GM18520 (cell line): ENCODE measurements around the gene FYTTD1.

Experiments
- ATAC-seq: cut with Tn5 transposase; IDR thresholded peaks from one replicate; pipeline ENCODE4 v1.9.1; 2021; ENCODE audit not compliant: unreplicated experiment

FYTTD1 gene

GRCh38 chr3:197791113-197791891, 41.6 kb downstream of the FYTTD1 start, which contains the start of gene LRCH3:
Gene LRCH3, plus strand, starts transcription at chr3:197791254. Its CDS starts 25 bp downstream, at chr3:197791279.
- ATAC-seq: peak; percentile 59

GRCh38 chr3:197791892-197792647, 42.4 kb downstream of the FYTTD1 start:
- ATAC-seq: no peak

DNA sequence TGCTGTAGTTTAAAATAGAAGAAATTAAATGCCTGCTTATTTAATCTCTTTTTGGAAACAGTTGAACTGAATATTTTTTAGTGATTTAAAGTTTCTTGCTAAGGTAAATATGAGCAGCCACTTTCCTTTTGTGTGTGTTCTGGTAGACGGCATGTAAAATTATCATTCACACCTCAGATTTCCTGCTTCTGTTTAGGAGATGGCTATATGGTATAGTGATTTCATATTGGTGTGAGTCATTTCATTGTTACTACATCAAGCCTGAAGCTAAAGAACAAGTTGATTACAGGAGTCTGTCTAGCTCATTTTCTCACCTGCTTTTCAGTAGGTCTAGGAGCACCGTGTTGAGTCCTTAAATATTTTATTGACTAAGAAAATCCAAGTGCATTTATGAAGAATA, 43.6 kb downstream of the FYTTD1 start:
- ATAC-seq: no peak

DNA sequence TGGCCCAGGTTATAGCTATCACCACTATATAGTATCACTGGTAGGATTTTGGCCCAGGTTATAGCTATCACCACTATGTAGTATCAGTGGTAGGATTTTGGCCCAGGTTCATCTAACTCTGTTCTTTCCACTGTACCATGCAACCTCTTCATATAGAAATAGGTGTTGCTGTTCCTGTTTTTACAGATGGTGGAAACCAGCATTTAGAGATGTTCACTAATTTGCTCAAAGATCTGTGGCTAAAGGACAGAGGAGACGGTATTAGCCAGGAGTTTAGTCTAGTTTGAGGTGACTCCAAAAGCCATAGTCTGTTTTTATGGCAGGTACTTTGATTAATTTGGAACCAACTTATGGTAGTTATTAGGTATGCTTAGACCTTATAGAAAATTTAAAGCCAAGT, 44.4 kb downstream of the FYTTD1 start:
- no peak for ATAC-seq

DNA sequence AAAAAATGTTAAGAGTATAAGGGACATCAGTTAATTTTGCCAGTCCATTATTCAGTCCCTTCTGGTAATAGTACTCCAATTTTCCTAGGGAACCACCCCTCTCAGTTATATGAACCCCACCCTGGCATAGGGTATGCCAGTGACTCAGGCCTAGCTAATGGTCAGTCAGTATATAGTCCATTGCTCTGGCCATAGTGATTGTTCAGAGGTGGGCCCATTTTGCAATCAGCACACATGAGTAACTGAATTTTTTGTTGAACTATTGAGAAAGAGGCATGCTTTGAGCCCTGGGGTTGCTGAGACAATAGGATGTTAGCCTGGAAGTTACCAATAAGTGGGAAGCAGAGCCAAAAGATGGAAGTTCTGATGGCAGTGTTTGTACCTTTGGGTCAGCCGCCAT, 45.5 kb downstream of the FYTTD1 start:
- ATAC-seq: no peak

DNA sequence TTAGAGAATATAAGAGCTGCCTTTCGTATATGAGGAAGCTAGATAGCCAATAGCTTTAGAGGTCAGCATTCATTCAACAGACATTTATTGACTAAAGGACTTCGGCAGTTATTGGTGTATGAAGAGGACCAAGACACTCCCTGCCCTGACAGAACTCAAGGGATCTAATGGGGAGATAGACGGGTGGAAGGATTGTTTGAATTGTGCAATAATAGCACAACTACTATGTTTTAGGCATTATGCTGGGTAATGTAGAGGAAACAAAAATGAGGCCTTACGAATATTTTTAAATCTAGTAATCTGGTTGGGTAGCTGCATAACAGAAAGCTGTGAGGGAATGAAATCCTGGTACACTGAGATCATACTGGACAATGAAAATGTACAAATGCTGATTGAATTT, 46.4 kb downstream of the FYTTD1 start:
- ATAC-seq: no peak

DNA sequence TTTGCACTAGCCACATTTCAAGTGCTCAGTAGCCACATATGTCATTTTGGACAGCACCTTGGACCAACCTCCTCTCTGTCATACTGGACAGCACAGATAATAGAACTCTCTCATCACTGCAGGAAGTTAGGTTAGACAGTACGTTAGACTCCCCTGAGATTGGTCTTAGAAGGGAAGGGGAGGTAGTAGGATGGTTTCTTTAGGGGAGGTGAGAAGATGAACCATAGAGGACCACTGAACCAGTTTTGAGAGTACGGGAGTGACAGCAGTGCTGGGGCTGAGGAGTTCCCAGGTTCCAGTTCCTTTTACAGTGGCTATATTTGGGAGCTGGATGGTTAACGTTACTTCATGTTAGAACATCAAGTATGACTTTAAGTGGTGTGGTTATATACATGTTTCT, 49.2 kb downstream of the FYTTD1 start:
- peak; percentile 31 for ATAC-seq

DNA sequence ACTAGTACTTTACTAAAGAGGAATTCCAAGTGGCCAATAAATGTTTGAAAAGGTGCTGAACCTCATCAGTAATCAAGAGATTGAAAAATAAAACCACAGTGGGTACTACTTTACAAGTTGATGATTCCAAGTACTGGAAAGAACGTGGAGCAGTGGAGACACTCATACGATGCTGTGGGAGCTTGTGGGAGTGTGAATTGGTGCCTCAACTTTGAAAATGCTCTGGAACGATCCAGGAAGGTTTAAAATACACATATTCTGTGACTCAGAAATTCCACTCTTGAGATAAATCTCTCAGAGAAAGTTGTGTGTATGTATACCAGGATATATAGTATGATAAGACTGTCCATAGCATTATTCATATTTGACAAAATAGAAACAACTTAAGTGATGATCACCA, 50.7 kb downstream of the FYTTD1 start:
- ATAC-seq: no peak

- ATAC-seq: no peak
These were observed 52.5 kb downstream of the FYTTD1 start for GRCh38 chr3:197801891-197802778.

DNA sequence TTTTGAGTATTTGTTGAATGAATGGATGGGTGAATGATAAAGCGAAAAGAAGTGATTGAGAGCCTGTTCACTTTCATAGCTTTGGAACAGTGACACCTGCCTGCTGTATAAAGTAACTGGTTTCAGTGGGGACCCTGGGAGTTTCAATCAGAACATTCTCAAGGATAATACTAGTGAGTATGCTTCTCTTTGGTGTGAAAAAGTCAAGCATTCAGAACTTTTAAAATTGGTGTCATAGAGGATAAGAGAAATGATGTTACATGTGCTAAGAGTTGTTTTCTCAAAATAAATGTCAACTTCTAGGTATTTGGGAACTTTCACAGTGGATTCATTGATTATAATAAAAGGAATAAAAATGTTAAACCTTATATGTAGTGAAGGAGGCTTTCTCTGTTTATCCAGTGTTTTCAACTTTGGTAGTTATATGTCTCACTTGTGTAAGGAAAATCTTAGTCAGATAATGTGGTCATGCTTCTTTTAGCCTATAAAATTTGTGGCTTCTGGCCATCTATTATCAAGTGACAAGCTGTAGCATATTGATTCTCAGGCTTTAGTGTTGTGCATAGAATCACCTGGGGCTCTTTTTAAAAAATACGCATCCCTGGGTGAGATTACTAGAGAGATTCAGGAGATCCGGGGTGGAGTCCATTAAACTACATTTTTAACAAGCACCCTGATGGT, 53.2 kb downstream of the FYTTD1 start:
- ATAC-seq: no peak

GRCh38 chr3:197804511-197804910, 54.8 kb downstream of the FYTTD1 start:
- ATAC-seq: no peak

- ATAC-seq: no peak
These were observed 58.4 kb downstream of the FYTTD1 start for GRCh38 chr3:197807969-197808587.

GRCh38 chr3:197809356-197810020, 59.8 kb downstream of the FYTTD1 start:
- no peak for ATAC-seq

GRCh38 chr3:197810901-197811300, 61.2 kb downstream of the FYTTD1 start:
- ATAC-seq: no peak

DNA sequence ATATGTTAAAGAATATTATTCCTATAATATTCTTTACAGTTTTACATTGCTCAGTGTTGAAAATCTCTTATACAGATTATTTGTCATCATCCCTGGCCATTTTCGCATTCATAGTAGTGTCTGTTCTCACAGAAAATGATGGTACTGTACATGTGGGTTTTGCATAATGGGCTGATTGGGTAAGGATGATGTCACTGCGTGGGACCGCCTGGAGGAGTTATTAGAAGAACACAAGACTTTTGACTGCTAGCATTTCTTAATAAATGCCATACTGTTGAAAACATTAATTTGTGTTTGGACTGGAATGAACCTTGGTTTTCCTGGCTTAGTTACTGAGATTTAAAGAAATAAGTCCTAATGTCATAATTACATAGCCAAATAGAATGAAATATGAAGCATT, 61.7 kb downstream of the FYTTD1 start:
- ATAC-seq: no peak

DNA sequence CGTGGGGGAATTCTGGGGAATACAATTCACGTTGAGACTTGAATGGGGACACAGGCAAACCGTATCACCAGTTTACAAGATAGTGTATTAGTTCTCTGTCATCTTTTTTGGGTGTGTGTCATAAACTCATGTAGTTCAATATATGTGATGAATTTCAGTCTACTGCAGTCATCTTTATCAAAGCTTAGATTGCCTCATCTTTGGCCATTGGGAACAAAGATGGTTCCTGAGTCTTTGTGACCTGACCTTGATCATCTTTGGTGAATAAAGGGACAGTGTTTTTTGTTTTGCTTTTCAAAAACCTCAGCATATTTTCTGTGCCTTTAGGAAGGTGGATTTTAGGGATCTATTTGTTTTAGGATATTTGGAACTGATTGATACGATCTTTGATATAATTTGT, 64.7 kb downstream of the FYTTD1 start:
- no peak for ATAC-seq

DNA sequence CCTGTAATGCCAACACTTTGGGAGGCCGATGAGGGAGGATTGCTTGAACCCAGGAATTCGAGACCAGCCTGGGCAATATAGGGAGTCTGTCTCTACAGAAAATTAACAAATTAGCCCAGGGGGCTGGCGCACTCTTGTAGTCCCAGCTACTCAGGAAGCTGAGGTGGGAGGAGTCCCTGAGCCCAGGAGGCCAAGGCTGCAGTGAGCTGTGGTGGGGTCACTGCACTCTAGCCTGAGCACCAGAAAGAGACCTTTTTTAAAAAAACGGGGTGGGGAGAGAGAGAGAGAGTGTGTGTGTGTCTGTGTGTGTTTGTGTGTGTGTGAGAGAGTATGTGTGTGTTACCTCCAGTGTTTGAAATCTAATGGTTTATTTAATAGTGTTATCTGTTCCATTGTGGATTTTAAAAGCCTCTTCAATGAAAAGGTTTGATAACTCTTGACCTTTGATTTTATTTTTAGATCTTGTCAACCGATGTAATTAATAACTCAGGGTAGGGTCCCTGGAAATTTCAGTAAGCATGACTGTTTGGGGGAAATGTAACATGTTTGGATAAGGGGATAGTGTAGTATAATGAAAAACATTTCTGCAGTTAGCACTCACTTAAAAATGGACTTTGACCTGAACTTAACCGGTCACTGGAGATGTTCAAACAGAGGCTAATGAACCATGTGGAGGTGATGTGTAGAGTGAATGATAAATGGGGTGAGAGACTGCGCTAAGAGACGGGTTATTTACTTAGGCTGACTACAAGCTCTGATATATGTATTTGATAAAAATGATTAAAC, 71.1 kb downstream of the FYTTD1 start:
- no peak for ATAC-seq

DNA sequence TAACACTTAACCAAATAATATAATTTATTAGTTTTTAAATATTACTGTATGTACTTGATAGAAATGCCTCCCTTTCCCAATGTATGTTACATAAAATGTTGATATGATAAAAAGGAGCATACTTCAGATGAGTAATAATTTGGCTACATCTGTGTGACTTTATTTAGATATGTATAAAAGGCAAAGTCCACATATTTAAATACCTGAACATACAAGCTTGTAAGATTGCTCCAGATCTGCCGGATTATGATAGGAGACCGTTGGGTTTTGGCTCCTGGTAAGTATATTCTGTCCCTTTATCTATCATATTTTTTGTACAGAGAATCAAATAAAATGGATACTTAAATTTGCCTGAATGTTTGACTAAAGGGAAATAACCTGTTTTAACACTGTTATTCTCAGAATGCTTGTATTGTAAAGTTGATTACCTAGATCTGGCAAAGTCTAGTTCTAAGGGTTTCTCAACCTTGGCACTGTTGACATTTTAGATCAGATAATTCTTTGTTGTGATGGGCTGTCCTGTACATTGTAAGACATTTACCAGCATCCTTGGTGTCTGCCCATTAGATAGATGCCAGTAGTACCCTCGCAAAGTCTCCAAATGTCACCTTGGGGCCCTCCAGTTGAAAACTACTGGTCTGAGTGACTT, 79.8 kb downstream of the FYTTD1 start:
- ATAC-seq: no peak
